ENCODE measurements around the gene TMEM35B.
"Not testable (repeated sequence)": the region's sequence is repeated elsewhere in the genome, so short reads cannot be mapped to it uniquely, and the experiment has no call there.

The TMEM35B gene

GRCh38 chr1:34967672-34968071, 17.5 kb downstream of the TMEM35B start:
- H3K36me3 ChIP-seq (ENCODE audit: control insufficient read depth in 1 of 2, insufficient read depth in 2 of 2, low read length in 2 of 2); H3K4me1 ChIP-seq (ENCODE audit: control insufficient read depth in 1 of 2, insufficient read depth in 2 of 2, low read length in 2 of 2); H3K9ac ChIP-seq (ENCODE audit: low read depth in 1 of 2, low read length in 2 of 2); H3K9me3 ChIP-seq (ENCODE audit: control insufficient read depth in 1 of 2, low read length in 2 of 2); H3K4me3 ChIP-seq (ENCODE audit: low read depth in 1 of 2, low read length in 2 of 2); H3K27me3 ChIP-seq (ENCODE audit: control insufficient read depth in 1 of 2, insufficient read depth in 2 of 2, low read length in 2 of 2); H3K27ac ChIP-seq (ENCODE audit: low read depth, low read length): not testable (repeated sequence)

- no peak overlapping the region for H3K27ac ChIP-seq (ENCODE audit: low read depth, low read length)
- peaks cover 0 to 3% of the 10 kb centered on the region in 2 donors for H3K9me3 ChIP-seq (ENCODE audit: control insufficient read depth in 1 of 2, low read length in 2 of 2)
- H3K4me1 ChIP-seq (ENCODE audit: control insufficient read depth in 1 of 2, insufficient read depth in 2 of 2, low read length in 2 of 2), result no peaks in the 10 kb centered on the region
- H3K4me3 ChIP-seq (ENCODE audit: low read depth in 1 of 2, low read length in 2 of 2), result no peak overlapping the region
- H3K36me3 ChIP-seq (ENCODE audit: control insufficient read depth in 1 of 2, insufficient read depth in 2 of 2, low read length in 2 of 2), result no peaks in the 10 kb centered on the region
- H3K27me3 ChIP-seq (ENCODE audit: control insufficient read depth in 1 of 2, insufficient read depth in 2 of 2, low read length in 2 of 2), result no peaks in the 10 kb centered on the region
- no peak overlapping the region for H3K9ac ChIP-seq (ENCODE audit: low read depth in 1 of 2, low read length in 2 of 2)
Observed at GRCh38 chr1:34965597-34965996, 19.6 kb downstream of the TMEM35B start.

GRCh38 chr1:34950428-34950827, 34.7 kb downstream of the TMEM35B start:
- Histone ChIP-seq H3K36me3 (ENCODE audit: control insufficient read depth in 1 of 2, insufficient read depth in 2 of 2, low read length in 2 of 2) (no peaks in the 10 kb centered on the region), H3K4me1 (ENCODE audit: control insufficient read depth in 1 of 2, insufficient read depth in 2 of 2, low read length in 2 of 2) (no peaks in the 10 kb centered on the region), H3K4me3 (ENCODE audit: low read depth in 1 of 2, low read length in 2 of 2) (no peak overlapping the region), H3K9me3 (ENCODE audit: control insufficient read depth in 1 of 2, low read length in 2 of 2) (no peaks in the 10 kb centered on the region), H3K27me3 (ENCODE audit: control insufficient read depth in 1 of 2, insufficient read depth in 2 of 2, low read length in 2 of 2) (no peaks in the 10 kb centered on the region), H3K27ac (ENCODE audit: low read depth, low read length) (no peak overlapping the region), H3K9ac (ENCODE audit: low read depth in 1 of 2, low read length in 2 of 2) (no peak overlapping the region)

- H3K4me1 ChIP-seq (ENCODE audit: control insufficient read depth in 1 of 2, insufficient read depth in 2 of 2, low read length in 2 of 2); H3K4me3 ChIP-seq (ENCODE audit: low read depth in 1 of 2, low read length in 2 of 2); H3K9ac ChIP-seq (ENCODE audit: low read depth in 1 of 2, low read length in 2 of 2); H3K9me3 ChIP-seq (ENCODE audit: control insufficient read depth in 1 of 2, low read length in 2 of 2); H3K27me3 ChIP-seq (ENCODE audit: control insufficient read depth in 1 of 2, insufficient read depth in 2 of 2, low read length in 2 of 2); H3K27ac ChIP-seq (ENCODE audit: low read depth, low read length); H3K36me3 ChIP-seq (ENCODE audit: control insufficient read depth in 1 of 2, insufficient read depth in 2 of 2, low read length in 2 of 2): not testable (repeated sequence)
Observed at GRCh38 chr1:34948739-34949138, 36.4 kb downstream of the TMEM35B start.

DNA sequence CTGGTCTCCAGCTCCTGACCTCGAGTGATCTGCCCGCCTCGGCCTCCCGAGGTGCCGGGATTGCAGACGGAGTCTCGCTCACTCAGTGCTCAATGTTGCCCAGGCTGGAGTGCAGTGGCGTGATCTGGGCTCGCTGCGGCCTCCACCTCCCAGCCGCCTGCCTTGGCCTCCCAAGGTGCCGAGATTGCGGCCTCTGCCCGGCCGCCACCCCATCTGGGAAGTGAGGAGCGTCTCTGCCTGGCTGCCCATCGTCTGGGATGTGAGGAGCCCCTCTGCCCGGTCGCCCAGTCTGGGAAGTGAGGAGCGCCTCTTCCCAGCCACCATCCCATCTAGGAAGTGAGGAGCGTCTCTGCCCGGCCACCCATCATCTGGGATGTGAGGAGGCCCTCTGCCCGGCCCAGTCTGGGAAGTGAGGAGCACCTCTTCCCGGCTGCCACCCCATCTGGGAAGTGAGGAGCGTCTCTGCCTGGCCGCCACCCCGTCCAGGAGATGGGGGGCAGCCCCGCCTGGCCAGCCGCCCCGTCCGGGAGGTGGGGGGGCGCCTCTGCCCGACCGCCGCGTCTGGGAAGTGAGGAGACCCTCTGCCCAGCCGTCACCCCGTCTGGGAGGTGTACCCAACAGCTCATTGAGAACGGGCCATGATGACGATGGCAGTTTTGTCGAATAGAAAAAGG, 37.4 kb downstream of the TMEM35B start:
- H3K27me3 ChIP-seq (ENCODE audit: control insufficient read depth in 1 of 2, insufficient read depth in 2 of 2, low read length in 2 of 2); H3K9ac ChIP-seq (ENCODE audit: low read depth in 1 of 2, low read length in 2 of 2); H3K4me3 ChIP-seq (ENCODE audit: low read depth in 1 of 2, low read length in 2 of 2); H3K27ac ChIP-seq (ENCODE audit: low read depth, low read length); H3K9me3 ChIP-seq (ENCODE audit: control insufficient read depth in 1 of 2, low read length in 2 of 2); H3K4me1 ChIP-seq (ENCODE audit: control insufficient read depth in 1 of 2, insufficient read depth in 2 of 2, low read length in 2 of 2); H3K36me3 ChIP-seq (ENCODE audit: control insufficient read depth in 1 of 2, insufficient read depth in 2 of 2, low read length in 2 of 2): not testable (repeated sequence)

DNA sequence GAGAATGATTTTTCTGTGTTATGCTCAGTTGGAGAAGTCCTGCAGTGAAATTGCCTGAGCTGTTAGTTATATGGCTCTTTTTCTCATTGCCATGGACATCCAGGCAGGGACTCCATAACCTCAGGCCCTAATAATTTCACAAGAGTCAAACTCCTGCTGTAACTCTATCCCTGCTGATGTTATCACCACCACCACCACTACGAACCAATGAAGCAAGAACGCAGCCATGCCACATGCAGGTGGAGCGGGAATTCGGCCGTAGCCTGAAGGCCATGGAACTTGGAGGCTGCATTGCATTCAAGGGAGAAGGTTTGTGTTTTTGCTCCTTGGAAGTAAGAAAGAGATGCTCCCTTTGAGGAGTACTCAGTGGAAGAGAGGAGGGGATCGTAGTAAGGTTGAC, 38.9 kb downstream of the TMEM35B start:
- Histone ChIP-seq H3K4me1 (ENCODE audit: control insufficient read depth in 1 of 2, insufficient read depth in 2 of 2, low read length in 2 of 2) (no peaks in the 10 kb centered on the region), H3K9ac (ENCODE audit: low read depth in 1 of 2, low read length in 2 of 2) (no peak overlapping the region), H3K36me3 (ENCODE audit: control insufficient read depth in 1 of 2, insufficient read depth in 2 of 2, low read length in 2 of 2) (no peaks in the 10 kb centered on the region), H3K27me3 (ENCODE audit: control insufficient read depth in 1 of 2, insufficient read depth in 2 of 2, low read length in 2 of 2) (no peaks in the 10 kb centered on the region), H3K4me3 (ENCODE audit: low read depth in 1 of 2, low read length in 2 of 2) (no peak overlapping the region), H3K9me3 (ENCODE audit: control insufficient read depth in 1 of 2, low read length in 2 of 2) (no peaks in the 10 kb centered on the region), H3K27ac (ENCODE audit: low read depth, low read length) (no peak overlapping the region)

- not testable (repeated sequence) for H3K4me1 ChIP-seq (ENCODE audit: control insufficient read depth in 1 of 2, insufficient read depth in 2 of 2, low read length in 2 of 2); H3K27ac ChIP-seq (ENCODE audit: low read depth, low read length)
Observed at GRCh38 chr1:34941798-34942197, 43.3 kb downstream of the TMEM35B start.

More at GRCh38 chr1:34941798-34942197, 43.3 kb downstream of the TMEM35B start:
- H3K27me3 ChIP-seq (ENCODE audit: control insufficient read depth in 1 of 2, insufficient read depth in 2 of 2, low read length in 2 of 2); H3K36me3 ChIP-seq (ENCODE audit: control insufficient read depth in 1 of 2, insufficient read depth in 2 of 2, low read length in 2 of 2); H3K9ac ChIP-seq (ENCODE audit: low read depth in 1 of 2, low read length in 2 of 2); H3K9me3 ChIP-seq (ENCODE audit: control insufficient read depth in 1 of 2, low read length in 2 of 2); H3K4me3 ChIP-seq (ENCODE audit: low read depth in 1 of 2, low read length in 2 of 2): not testable (repeated sequence)
